Liver (tissue), 3 donors: ENCODE data around the gene PPP2R2C.

Experiments
- GABPA ChIP-seq, 2 donors: IDR thresholded peaks in 1 of 2; conservative IDR thresholded peaks in 1 of 2; 2 replicates each; pipeline ENCODE4 v1.6.1; 2016; ENCODE audit warnings: antibody characterized with exemption in 2 of 2, mild to moderate bottlenecking in 1 of 2, moderate library complexity in 1 of 2
- TF ChIP-seq, protein P1 (sequence below): fragments of 150-350 bp; IDR thresholded peaks from 2 replicates; pipeline ENCODE4 v1.5.1; 2017; ENCODE audit warnings: improper control_type of control experiment, low read depth, low read length; ENCODE audit not compliant: missing input control
- donor health status: healthy.
- donor health status: healthy.

DNA sequence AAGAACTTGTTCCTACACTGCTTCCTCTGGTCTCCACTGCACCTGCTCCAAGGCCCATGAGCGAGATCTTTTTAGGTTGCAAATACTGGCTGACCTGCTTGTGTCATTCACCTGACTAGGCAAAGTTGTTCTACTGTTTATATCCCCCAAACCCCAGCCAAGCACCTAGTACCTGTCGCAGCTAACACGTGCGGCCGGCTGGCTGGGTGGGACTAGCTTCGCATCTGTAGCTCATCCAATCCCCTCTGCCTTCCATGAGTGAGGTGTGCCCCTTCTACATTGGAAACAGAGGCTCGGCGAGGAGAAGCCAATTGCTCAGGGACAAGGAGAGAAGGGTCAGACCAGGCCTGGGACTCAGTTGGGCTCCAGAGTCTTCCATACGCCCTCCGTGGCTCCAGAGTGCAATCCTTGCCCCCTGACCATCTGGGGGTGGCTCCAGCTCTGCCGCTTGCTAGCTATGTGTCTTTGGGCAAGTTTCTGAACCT, 116.3 kb downstream of the PPP2R2C start:
- TF ChIP-seq GABPA (IDR thresholded peaks at IDR 0.05 in 1 of 2, conservative IDR thresholded peaks at IDR 0.05 in 1 of 2), result no peak
- TF ChIP-seq, protein P1, sequence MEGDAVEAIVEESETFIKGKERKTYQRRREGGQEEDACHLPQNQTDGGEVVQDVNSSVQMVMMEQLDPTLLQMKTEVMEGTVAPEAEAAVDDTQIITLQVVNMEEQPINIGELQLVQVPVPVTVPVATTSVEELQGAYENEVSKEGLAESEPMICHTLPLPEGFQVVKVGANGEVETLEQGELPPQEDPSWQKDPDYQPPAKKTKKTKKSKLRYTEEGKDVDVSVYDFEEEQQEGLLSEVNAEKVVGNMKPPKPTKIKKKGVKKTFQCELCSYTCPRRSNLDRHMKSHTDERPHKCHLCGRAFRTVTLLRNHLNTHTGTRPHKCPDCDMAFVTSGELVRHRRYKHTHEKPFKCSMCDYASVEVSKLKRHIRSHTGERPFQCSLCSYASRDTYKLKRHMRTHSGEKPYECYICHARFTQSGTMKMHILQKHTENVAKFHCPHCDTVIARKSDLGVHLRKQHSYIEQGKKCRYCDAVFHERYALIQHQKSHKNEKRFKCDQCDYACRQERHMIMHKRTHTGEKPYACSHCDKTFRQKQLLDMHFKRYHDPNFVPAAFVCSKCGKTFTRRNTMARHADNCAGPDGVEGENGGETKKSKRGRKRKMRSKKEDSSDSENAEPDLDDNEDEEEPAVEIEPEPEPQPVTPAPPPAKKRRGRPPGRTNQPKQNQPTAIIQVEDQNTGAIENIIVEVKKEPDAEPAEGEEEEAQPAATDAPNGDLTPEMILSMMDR, result no peak
